Esophagus squamous epithelium (tissue), 4 donors: ENCODE results near the gene CRHR2.

Experiments
- POLR2A ChIP-seq, 4 donors: fragments of 450-650 bp; IDR thresholded peaks; one replicate each; pipeline ENCODE4 v1.6.1; 2017; ENCODE audit warnings: antibody characterized with exemption in 4 of 4, mild to moderate bottlenecking in 4 of 4, moderate library complexity in 3 of 4
- TF ChIP-seq, protein P1 (sequence below), 6 experiments: fragments of 450-650 bp in 4 of 6; fragments of 200-600 bp in 2 of 6; sonication (generic) in 2 of 6; IDR thresholded peaks; one replicate each; pipeline ENCODE4 v1.5.1; 2016 to 2019; ENCODE audit warnings: antibody characterized with exemption in 6 of 6, mild to moderate bottlenecking in 4 of 6, moderate library complexity in 4 of 6

DNA sequence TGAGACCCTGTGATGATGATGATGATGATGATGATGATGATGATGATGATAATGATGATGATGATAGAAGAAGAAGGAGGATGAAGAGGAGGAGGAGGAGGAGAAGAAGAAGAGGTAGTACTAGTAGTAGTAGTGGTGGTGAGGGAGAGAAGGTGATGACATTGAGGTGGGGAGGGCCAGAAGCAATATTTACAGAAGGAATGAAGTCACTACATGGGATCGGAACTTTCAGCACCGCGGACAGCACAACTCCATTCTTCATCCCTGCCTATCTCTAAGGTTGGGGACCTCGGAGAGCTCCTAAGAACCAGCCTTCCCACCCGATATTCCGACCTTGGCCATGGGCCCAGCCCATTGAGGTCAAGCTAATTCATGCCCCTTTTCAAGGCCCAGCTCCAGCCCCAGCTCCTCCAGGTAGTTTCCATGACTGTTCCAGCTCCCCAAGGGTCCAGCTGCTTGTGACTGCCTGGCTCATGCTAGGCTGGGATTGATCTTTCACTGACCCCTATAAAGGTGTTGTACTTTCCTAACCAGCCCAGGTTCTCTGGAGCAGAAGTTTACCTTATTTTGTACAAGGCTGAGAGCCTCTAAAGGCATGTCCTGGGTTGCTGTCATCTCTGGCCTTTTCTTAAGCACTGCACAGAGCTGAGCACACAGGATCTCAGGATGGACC lies 10.3 kb downstream of the CRHR2 start:
- TF ChIP-seq POLR2A (IDR thresholded peaks at IDR 0.05), result no peak
- TF ChIP-seq, protein P1, sequence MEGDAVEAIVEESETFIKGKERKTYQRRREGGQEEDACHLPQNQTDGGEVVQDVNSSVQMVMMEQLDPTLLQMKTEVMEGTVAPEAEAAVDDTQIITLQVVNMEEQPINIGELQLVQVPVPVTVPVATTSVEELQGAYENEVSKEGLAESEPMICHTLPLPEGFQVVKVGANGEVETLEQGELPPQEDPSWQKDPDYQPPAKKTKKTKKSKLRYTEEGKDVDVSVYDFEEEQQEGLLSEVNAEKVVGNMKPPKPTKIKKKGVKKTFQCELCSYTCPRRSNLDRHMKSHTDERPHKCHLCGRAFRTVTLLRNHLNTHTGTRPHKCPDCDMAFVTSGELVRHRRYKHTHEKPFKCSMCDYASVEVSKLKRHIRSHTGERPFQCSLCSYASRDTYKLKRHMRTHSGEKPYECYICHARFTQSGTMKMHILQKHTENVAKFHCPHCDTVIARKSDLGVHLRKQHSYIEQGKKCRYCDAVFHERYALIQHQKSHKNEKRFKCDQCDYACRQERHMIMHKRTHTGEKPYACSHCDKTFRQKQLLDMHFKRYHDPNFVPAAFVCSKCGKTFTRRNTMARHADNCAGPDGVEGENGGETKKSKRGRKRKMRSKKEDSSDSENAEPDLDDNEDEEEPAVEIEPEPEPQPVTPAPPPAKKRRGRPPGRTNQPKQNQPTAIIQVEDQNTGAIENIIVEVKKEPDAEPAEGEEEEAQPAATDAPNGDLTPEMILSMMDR (IDR thresholded peaks at IDR 0.05), result no peak
